Activated CD8-positive, alpha-beta memory T cell treated with anti-CD3 and anti-CD28 coated beads for 4 hours (primary cell): ENCODE data around the gene HOXA1.

Source experiments
- DNase-seq, 2 donors: peaks; one replicate each; pipeline ENCODE4 v3.0.0-alpha.2; 2020; ENCODE audit warnings: low read depth in 2 of 2

HOXA1 gene

GRCh38 chr7:27116962-27117886 is 21.4 kb upstream of the HOXA1 start:
- DNase-seq, result no peak

GRCh38 chr7:27116031-27116961 is 20.5 kb upstream of the HOXA1 start:
- no peak for DNase-seq

GRCh38 chr7:27115221-27116026 is 19.6 kb upstream of the HOXA1 start:
- no peak for DNase-seq

GRCh38 chr7:27114881-27115220 is 19.1 kb upstream of the HOXA1 start:
- DNase-seq, result no peak

DNA sequence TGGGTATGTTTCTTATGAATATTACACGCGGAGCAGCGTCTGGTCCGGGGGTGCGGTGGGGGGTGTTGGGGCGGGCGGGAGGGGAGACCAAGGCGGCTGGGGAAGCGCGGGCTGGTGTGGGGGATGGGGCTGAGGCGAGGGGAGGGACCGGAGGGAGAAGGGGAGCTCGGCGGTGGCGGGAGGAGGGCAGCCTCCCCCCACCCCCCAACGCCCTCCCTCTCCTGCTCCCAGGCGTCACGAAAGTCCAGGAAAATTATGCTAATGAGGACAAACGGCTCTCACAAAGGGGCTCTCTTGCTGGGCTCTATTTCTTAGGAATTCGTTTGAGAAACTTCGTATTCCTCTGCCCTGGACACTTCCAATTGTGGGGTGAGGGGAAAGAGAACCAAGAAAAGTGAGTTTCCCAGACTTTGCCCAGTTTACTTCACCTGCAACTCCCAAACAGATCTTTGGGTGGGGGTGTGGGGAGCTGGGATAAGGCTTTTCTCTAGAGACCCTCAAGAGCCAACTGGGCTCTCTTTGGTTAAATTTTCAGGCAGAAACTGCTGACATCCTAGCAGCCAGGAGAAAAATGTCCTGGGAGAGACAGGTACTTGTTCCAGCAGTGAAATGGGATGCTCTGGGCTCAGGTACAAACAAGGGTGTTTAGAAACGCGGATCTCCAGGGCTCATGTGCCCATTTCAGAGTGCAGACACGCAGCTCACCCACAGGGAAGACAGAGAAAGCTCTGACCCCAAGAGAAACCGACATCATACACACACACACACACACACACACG is 18.4 kb upstream of the HOXA1 start:
- DNase-seq, result no peak

DNA sequence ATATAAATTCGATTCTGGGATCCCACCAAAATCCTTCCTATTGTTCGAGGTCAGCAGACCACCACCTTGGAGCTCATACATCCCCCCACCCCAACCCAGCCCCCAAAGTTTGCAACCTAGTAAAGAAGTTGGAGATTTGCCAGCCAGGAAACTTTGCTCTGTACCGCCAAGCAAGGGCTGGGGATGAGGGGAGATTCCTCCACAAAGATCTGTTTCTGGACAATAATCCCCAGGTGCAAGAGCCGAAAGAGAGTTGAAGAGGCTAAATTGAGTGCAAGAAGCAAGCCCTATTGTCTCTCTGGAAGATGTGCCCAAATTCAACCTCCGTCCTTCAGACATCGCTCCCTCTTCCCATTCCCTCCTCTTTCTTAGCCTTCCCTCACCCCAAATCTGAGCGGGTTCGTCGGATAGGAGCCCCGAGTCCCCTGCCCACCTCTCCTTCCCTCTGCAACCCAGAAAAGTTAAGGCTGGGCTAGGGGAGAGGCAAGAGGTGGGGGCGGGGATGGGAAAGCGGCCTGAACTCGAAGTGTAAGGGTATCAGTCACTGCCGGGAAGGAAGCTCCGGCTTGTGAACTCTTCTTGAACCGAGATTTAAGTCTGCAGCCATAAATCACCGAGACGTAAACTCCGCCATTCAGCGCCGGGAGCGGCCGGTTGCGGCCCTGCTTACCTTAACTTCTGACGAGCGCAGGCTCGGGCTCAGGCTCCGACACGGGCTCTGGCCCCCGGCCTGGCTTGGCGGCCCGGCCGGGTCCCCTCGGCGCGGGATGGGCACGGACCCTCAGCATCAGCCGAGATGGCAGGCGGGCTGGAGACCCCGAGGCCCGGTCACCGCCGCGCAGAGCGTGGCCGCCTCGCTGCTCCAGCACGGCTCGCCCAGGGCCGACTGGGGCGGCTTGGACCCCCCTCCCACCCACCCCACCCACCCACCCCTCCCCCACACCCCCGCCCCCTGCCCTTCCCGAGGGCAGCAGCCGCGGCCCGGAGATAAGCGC is 17.5 kb upstream of the HOXA1 start:
- no peak for DNase-seq

DNA sequence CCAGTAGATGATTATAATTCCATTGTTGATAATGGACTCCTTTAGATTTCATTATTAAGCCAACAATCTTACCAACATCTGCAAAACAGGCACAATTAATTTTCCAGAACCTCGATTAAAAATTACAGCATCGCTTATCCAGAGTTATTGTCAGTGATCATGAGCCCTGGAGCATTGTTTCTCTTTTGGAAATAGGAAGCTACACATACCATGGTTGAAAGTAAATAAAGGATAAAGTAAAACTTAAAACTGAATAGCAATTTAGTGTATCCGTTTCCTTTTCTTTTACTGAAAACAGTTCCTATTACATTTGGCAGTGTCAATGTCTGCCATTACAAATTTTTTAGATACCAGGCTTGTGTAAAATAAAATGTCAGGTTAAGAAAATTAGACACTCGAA is 16.6 kb upstream of the HOXA1 start:
- DNase-seq, result no peak

DNA sequence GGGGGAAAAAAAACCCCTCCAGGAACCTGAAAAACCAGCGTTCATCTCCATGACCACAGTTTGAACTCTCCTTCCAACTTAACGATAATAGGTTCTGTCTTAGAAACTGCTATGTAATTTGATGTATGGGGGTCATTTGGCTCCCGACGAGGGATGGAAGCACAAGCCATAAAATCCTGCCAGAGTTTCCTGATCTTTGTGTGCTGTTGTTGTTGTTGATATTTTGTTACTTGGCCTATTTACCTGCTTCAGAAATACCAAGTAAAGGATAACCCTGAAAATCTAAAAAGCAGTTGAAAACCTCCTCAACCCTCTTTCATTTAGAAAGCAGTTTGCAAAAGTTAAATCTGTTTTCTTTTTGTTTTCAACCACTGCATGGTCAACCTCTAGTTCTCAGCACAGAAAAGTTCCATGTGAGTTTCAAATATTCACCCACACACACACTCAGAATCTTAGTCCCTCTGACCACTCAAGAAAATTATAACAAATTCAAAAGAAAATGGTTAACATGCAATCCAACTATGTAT is 16.0 kb upstream of the HOXA1 start:
- no peak for DNase-seq

- DNase-seq, result no peak
Observed at GRCh38 chr7:27111042-27111750, 15.4 kb upstream of the HOXA1 start.

DNA sequence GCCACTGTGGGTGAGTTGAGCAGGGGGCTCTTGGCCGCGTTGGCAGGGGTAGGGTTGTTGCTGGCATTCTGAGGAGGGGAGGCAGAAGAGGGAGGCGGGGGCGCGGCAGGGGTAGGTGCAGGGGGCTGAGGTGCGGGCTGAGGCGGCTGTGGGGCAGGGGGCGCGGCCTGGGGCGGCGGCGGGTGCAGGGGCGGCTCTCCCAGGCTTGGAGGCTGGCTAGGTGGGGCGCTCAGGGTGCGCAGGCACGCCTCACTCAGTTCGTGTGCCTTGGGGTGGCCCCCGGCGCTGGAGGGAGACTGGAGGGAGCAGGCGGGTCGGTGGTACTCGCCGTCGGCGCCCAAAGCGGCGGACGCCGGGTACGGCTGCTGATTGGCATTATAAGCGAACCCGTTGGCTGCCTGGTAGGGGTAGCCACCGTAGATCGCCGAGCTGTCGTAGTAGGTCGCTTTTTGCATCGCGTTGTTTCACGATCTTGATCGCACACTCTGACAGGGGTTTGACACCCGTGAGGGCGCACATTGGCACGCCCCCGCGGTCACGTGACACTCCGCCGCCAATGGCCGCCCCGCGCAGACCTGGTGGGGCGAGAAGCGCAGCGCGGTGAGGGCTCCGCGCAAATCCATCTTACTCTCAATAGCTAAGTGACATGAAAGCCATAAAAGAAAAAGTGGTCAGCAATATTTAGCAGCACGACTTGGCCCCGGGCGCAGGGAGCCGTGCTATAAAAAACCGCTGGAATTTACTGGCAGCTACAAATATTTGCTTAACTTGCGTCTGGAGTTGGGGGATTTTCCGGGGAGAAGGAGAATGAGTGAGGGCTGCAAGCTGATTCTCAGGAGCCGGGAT is 14.6 kb upstream of the HOXA1 start:
- no peak for DNase-seq

DNA sequence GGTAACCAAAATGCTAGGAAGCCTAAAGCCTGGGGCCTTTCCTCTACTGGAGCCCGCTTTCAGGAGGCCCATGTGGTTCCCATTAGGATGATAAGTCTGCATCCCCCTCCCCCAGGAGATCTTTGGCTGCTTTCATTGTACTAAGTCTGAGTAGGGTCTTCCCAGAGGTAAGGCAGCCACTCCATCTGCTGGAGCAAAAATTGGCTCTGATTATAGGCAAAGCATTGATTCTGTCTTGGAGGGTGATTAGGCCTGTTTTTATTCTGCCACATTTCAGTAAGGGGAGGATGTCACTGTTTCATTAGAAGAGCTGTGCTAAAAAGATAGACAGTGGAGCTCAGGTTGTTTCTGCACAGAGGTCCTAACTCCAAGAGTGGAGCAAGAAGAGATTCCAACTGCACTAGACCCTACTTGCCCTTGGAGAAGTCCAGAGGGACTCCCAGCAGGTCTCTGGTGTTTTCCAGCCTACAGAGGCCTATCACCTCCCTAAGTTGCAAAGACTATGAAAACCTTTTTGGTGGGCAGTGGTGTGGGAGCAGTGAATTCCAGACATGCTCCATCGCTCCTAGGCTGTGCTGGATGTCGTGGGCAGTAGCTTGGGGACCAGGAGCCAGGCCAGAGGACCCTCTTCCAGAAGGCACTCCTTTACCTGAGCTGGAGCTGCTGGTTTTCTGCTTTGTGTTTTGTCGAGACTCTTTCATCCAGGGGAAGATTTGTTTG is 13.8 kb upstream of the HOXA1 start:
- DNase-seq, result no peak

GRCh38 chr7:27108390-27109127 is 12.8 kb upstream of the HOXA1 start:
- no peak for DNase-seq

DNA sequence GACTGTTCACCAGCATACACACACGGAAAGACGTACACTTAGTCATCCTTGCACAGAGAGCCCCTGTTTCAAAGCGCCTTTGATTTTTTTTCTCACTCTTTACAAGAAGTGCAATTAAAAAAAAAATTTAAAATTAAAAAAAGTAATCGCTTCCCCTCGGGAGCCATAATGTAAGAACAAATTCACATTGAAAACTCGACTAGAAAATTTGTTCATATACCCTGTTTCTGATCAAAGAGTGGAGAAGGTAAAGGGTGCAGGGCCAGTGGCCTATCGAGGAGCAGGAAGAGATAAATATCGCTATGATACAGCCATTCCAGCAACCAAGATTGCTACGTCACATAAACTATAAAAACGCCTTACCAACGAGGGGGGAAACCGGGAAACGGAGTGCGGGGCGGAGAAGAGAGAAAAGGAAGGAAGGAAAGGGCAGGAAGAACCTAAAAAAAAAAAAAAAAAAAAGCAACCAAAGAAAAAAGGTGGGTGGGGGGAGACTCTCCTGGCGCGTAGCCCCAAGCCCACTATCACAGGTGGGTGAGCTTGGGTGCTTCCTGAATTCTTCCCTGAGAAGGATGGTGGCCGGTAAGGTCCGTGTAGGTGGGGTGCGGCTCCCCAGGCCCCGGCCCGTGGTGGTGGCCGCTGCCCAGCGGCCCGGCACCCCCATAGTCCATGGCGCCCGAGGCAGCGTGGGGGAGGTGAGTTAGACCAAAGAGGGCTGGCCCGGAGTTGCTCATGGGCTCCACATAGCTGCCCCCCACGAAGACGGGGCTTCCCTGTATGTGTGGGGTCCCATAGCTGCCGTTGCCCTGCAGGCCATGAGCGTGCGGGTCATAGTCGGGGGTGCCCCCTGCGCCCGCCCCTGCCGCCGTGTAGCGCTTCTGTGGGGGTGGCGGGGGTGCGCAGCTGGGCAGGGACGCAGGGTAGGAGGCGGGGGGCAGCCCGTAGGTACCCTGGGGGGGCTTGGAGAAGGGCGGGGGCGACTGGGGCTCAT is 11.9 kb upstream of the HOXA1 start:
- DNase-seq, result no peak

DNA sequence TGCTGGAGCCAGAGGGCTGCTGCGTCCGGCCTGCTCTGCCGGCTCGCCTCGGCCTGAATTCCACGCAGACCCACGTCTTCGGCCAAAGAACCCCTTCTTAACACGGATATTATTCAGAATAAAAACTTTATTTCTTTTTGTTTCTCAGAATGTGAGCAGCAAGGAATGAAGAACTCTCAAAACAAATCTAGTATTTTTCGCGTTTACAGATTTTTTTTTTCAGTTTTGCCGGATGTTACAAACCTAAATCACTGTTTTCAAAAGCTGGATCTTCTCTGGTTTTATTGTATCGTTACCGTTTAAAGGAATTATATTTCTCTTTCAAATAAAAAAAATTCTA is 11.1 kb upstream of the HOXA1 start:
- DNase-seq, result no peak

DNA sequence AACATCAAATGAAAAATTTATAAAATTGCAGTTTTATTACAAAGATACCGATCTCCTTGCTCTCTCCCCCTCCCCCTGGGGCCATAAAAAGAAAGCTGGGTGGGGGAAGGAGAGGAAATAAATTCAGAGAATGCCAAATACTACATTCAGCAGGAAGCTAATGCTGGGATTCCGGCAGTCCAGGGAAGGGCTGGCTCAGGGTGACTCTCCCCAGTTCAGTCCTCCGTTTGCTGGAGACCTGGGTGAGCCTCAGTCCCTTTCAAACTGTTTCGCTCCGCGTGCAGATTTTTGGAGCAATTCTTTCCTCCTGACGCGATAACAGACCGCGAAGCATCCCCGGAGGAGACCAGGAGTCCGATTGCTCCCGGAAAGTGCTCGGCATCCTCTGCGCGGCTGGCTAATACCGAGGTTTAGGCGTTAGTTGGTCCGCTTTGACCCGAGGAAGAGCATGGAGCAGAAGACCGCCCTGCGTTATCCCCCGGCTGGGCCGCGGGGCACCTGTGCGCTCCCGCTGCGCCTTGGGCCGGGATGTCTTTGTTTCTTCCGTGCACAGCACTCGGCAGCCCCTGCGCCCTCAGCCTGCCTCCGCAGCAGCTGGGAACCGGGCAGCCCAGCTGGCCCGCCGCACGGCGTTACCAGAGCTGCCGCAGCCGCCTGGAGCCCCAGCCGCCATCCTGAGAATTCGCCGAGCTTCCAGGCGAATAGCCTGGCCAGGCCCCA is 10.5 kb upstream of the HOXA1 start:
- no peak for DNase-seq
